Panc1 (cell line): Measurements from ENCODE around the gene WDR7.

Source experiments
- TCF7L2 ChIP-seq: IDR thresholded peaks from 2 replicates; pipeline ENCODE4 v1.6.1; 2011; ENCODE audit warnings: mild to moderate bottlenecking, low read depth, low read length, inconsistent platforms
- TF ChIP-seq, protein P1 (sequence below): fragments of 450-650 bp; IDR thresholded peaks from 2 replicates; pipeline ENCODE4 v1.5.1; 2017; ENCODE audit warnings: mild to moderate bottlenecking
- TF ChIP-seq, protein P2 (sequence below), 2 experiments: IDR thresholded peaks; 2 replicates each; pipeline ENCODE4 v1.6.1; 2011 to 2012; ENCODE audit warnings: low read depth in 2 of 2, control low read depth in 1 of 2, low read length in 1 of 2, mild to moderate bottlenecking in 1 of 2, moderate library complexity in 1 of 2; ENCODE audit not compliant: insufficient read depth in 1 of 2

DNA sequence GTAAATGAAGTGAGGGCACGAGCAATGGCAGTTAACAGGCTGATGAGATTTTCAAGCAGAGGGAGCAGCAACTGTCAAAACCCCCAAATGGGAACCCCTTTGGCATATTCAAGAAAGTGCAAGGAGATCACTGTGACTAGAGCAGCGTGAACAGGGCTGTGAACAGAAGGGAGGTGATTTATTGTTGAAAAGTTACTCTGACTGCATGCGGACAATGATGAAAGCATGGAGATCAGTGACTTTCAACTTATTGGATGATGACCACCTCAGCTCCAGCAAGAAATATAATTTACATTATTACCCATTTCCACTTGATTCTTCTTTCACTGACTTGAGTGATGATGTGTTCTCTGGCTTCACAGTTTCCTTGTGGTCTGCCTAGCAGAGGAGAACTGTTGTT lies 308.0 kb downstream of the WDR7 start:
- TF ChIP-seq, protein P1, sequence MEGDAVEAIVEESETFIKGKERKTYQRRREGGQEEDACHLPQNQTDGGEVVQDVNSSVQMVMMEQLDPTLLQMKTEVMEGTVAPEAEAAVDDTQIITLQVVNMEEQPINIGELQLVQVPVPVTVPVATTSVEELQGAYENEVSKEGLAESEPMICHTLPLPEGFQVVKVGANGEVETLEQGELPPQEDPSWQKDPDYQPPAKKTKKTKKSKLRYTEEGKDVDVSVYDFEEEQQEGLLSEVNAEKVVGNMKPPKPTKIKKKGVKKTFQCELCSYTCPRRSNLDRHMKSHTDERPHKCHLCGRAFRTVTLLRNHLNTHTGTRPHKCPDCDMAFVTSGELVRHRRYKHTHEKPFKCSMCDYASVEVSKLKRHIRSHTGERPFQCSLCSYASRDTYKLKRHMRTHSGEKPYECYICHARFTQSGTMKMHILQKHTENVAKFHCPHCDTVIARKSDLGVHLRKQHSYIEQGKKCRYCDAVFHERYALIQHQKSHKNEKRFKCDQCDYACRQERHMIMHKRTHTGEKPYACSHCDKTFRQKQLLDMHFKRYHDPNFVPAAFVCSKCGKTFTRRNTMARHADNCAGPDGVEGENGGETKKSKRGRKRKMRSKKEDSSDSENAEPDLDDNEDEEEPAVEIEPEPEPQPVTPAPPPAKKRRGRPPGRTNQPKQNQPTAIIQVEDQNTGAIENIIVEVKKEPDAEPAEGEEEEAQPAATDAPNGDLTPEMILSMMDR, result no peak
- TF ChIP-seq, protein P2, sequence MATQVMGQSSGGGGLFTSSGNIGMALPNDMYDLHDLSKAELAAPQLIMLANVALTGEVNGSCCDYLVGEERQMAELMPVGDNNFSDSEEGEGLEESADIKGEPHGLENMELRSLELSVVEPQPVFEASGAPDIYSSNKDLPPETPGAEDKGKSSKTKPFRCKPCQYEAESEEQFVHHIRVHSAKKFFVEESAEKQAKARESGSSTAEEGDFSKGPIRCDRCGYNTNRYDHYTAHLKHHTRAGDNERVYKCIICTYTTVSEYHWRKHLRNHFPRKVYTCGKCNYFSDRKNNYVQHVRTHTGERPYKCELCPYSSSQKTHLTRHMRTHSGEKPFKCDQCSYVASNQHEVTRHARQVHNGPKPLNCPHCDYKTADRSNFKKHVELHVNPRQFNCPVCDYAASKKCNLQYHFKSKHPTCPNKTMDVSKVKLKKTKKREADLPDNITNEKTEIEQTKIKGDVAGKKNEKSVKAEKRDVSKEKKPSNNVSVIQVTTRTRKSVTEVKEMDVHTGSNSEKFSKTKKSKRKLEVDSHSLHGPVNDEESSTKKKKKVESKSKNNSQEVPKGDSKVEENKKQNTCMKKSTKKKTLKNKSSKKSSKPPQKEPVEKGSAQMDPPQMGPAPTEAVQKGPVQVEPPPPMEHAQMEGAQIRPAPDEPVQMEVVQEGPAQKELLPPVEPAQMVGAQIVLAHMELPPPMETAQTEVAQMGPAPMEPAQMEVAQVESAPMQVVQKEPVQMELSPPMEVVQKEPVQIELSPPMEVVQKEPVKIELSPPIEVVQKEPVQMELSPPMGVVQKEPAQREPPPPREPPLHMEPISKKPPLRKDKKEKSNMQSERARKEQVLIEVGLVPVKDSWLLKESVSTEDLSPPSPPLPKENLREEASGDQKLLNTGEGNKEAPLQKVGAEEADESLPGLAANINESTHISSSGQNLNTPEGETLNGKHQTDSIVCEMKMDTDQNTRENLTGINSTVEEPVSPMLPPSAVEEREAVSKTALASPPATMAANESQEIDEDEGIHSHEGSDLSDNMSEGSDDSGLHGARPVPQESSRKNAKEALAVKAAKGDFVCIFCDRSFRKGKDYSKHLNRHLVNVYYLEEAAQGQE (IDR thresholded peaks at IDR 0.05; ENCODE audit: insufficient read depth in 1 of 2, low read depth in 2 of 2, low read length in 1 of 2), result no peak
- no peak for TF ChIP-seq TCF7L2
